COLO829 (cell line): ENCODE data around the gene CHD2.

Source experiments
- DNase-seq: peaks from one replicate; pipeline ENCODE4 v3.0.0; 2012; ENCODE audit warnings: low spot score

The CHD2 gene

DNA sequence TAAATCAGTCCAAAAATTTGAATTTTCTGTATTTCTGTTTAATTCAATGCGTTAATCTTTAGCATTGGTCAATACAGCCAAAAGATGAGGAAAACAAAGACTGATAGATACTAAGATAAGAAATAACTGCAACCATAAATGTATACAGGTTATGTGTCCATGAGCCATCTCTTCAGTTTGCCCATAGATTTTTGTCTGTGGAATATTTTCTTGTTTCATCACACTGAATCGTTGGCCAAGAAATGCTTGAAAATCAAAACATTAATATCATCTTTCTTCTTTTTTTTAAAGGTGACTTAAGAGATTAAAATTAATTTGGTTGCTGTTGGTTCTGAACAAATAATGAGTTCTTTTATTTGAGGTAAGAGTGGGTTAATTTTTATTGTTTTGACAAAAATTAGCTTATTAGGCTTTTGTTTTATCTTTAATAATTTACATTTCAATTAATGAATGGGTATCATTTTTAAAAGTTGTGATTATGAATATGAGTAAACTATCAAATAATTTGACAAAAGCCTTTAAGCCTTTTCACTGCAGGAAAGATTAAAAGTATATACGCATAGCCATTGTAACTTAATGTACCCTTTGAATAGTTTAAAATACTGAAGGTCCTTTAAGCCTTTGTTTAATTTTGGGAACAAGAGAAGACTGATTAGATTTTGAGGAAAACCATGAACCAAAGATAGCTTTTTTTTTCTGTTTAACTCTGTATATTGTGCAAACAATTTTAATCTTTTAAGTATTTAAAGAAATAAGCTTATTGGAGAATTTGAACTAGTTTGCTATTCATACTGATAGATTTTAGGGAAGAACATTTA is 14.7 kb upstream of the CHD2 start:
- DNase-seq: no peak

GRCh38 chr15:92886042-92886537 is 14.0 kb upstream of the CHD2 start:
- DNase-seq: no peak

- no peak for DNase-seq
Observed at GRCh38 chr15:92886815-92887214, 13.3 kb upstream of the CHD2 start.

DNA sequence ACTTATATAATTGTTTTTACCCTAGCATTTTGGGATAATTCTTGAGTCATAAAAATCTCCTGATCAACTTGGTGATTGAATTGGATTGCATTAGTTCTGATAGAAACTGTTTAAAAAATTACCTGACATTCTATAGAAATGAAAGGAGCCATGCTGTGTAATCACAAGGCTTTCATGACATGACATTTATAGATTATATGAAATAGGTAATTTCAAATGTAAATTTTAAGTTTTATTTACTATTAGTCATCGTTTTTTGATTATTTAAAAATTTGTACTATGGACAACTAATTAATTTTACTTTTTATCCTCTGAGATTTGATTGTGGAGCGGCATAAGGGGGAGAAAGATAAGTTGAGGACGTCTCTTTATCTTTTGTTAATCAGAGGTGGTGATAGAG is 12.3 kb upstream of the CHD2 start:
- no peak for DNase-seq

GRCh38 chr15:92889390-92890107 is 10.6 kb upstream of the CHD2 start:
- no peak for DNase-seq

- DNase-seq: no peak
Observed at GRCh38 chr15:92891533-92892200, 8.5 kb upstream of the CHD2 start.

- no peak for DNase-seq
Observed at GRCh38 chr15:92892201-92892555, 7.9 kb upstream of the CHD2 start.

DNA sequence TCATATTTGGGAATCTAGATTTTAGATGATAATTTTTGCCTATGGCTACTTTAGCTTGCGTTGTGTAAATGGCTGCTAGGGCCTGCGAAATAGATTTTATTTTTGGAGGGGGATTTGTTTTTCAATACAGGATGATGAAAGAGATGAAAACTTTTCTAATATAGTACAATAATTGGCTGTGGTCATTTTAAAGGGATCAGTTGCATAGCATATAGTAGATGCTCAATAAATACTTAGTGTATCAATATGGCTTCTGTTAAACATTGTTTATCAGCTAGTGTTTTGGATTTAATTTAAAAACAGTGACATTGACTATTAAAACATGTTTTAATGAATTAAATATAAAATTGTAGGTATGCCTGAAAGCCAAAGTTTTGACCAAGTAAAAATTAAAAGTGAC is 6.9 kb upstream of the CHD2 start:
- no peak for DNase-seq

- DNase-seq: no peak
Observed at GRCh38 chr15:92896561-92896960, 3.6 kb upstream of the CHD2 start.

DNA sequence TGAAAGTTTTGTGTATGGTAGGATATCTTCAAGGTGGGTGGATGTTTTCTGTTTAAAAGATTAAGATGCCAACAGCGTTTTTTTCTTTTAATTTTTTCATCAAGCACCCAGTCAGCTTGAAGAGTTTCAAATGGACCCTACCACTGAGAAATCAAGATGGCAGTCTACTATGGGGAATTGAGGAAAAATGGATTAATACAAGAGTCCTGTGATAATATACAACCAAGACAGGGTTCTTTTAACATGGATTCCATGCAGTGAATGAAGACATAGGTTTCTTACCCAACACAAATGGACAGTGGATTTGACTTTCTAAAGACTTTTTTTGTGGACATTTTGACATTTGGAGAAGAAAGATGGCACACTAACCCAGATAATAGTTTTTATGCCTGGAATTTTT is 2.5 kb upstream of the CHD2 start:
- no peak for DNase-seq

DNA sequence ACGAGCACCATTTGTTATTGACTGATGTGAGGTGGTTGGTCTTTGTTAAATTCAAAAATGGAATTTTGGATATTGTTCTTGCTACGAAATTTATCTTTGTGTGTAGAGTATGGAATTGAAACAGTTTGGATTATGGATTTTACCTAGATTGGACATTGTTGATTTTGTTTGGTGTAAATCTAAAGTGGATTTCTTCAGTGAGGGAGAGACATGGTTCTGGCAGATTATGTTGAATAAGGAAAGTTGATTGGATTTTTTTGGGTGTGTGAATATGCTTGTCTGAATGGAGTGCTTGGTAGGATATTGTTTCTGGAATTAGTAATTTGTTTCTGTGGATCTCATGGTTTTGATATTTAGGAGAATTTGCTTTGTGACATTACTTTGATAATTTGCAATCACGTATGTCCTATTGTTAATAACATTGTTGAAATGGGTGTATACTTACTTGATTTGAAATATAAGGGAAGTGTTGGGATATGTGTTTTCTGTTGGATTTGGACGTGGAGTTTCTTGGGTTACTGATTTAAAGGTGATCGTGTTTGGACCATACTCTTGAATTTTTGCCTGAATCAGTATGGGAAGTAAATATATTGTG is 1.0 kb upstream of the CHD2 start:
- DNase-seq: no peak

DNA sequence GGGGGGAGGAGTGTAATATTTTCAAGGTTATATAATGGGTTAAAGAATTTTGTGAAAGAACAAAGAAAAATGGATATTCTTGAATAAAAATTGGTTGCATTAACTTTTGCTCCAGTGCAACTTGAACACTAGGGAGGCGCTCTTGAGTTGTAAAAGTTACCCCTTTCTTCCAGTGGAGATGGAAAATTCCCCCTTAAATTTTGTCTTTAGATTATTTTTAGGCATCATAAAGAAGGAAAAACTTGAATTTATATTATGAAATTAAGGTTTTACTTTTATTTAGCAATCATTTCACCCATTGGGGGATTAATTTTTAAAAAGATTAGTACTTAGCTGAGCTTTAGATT is 550 bp upstream of the CHD2 start:
- DNase-seq: no peak

DNA sequence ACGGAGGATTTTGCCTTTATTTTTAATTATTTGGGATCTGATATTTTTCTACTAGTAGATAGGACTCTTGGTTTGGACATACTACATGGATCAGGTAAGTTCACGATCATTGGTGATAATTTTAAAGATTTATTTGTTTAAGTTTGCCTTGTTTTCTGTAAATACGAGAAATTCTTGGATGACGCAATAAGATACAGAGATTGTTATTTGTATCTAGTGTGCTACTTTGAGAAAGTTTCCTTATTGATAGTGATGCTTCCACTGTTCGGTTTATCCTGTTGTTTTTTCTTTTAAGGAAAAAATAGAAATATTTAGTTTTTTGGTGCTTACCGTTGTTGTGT is 577 bp downstream of the CHD2 start:
- DNase-seq: no peak

- no peak for DNase-seq
Observed at GRCh38 chr15:92901072-92901761, 1.1 kb downstream of the CHD2 start.

GRCh38 chr15:92901995-92902394 is 1.9 kb downstream of the CHD2 start:
- DNase-seq: no peak

- DNase-seq: no peak
Observed at GRCh38 chr15:92902737-92903593, 2.8 kb downstream of the CHD2 start.

DNA sequence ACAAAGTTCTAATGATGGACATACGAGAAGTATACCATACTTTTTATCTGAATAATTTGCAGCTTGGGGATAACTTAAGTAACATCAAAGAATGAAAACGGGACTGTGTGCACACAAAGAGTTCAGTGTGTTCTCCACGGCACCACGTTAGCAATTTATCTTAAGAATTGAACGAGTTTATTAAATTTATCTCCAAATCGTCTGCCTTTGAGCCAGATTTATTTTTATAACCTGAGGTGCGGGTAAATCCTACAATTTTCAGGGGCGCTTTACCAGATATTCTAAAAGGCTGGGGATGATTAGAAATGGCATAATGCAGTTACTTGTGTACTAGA is 3.5 kb downstream of the CHD2 start:
- DNase-seq: no peak

- DNase-seq: peak; percentile 95
Observed at GRCh38 chr15:92903966-92904721, 4.0 kb downstream of the CHD2 start.

DNA sequence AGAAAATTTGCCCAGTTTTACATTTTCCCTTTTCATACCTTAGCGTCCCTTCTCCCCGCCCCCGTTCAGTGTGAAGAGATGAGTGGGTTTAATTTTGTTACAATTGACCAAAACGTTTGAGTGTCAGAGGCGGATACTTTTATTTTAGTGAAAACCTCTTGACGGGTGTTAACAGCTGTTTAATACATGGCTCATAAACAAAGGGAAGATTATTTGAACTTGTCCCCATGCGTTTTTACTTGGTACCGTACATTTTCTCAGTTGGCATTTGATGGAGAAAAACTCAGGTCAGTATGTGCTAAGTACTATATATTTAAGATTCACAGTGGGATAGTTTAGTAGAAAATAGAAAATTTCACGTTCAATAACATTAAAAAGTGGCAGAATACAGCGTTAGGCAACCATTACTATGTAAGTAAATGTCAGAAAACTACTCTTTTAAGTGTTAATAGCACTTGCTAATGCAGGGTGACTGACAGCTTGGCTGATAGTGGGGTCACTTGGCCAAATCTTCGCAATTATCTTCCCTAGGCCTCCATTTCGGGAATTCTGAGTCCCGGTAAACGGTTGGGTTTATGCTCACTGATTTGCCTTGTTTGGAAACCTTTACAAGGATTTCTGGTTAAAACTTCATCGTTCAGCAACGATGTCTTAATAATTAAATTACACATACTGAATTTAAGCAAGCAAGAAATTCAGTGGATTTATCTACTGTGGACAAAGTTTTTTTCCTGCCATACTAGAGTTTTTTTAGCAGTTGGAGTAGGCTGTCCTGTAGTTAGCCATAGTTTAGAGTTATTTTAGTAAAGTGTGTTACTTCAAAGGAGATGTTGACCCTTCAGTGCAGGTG is 4.8 kb downstream of the CHD2 start:
- DNase-seq: no peak

DNA sequence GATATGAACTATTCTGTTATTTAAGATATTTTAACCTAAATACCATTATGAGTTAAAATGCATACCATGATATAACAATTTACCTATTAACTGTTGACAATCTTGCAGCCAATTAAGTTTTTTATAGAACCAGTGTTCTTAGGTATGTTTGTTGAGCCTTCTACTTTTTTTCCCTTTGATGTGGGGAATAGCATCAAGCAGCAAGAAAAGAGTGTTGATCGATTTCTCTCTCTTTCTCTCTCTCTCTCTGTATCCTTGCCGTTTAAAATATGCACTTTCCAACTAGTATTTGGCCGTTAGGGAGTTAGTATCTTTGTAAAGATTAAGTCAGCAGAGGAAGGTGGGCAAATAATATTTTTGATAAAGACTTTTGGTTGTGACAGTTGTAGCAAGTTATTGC is 5.9 kb downstream of the CHD2 start:
- no peak for DNase-seq
